Esophagus (tissue), 2 donors: ENCODE data around the gene PKD1. TPM values are rescaled to one million over a fixed set of nuclear protein-coding genes. Genes with fewer than 3 reads are reported as not detected.

Experiments used
- H3K27ac ChIP-seq, 2 donors: one replicate each; pipeline ENCODE4 v1.5.1; 2013; ENCODE audit warnings: low read depth in 2 of 2, mild to moderate bottlenecking in 2 of 2, inconsistent platforms in 1 of 2, low read length in 1 of 2, moderate library complexity in 1 of 2
- H3K27me3 ChIP-seq, 2 donors: one replicate each; pipeline ENCODE4 v1.6.1; 2013; ENCODE audit warnings: low read length in 2 of 2, control low read depth in 1 of 2, mild to moderate bottlenecking in 1 of 2; ENCODE audit not compliant: insufficient read depth in 2 of 2, control insufficient read depth in 1 of 2
- H3K36me3 ChIP-seq, 2 donors: one replicate each; pipeline ENCODE4 v1.6.1; 2013; ENCODE audit warnings: low read length in 1 of 2; ENCODE audit not compliant: control insufficient read depth in 2 of 2, insufficient read depth in 2 of 2
- H3K4me1 ChIP-seq, 2 donors: one replicate each; pipeline ENCODE4 v1.6.1; 2013; ENCODE audit warnings: low read length in 1 of 2; ENCODE audit not compliant: control insufficient read depth in 2 of 2, insufficient read depth in 2 of 2
- H3K4me3 ChIP-seq, 2 donors: one replicate each; pipeline ENCODE4 v1.5.1; 2013; ENCODE audit warnings: low read length in 2 of 2, mild to moderate bottlenecking in 2 of 2, low read depth in 1 of 2, moderate library complexity in 1 of 2
- H3K9me3 ChIP-seq, 2 donors: one replicate each; pipeline ENCODE4 v1.6.1; 2013; ENCODE audit warnings: mild to moderate bottlenecking in 2 of 2, low read depth in 1 of 2, low read length in 1 of 2, moderate library complexity in 1 of 2; ENCODE audit not compliant: control insufficient read depth in 2 of 2, insufficient read depth in 1 of 2
- WGBS, 2 donors: extraction: QIAGEN DNeasy Blood & Tissue Kit; methylation state at CpG; one replicate each; pipeline ENCODE4 v1.1.7; 2013; 5-methylcytosine and 5-hydroxymethylcytosine counted together
- polyA plus RNA-seq, 2 donors: library from polyadenylated mRNA; stranded (reverse); fragments of 200-250 nt; gene quantifications; one replicate each; pipeline ENCODE4 v1.2.3, GENCODE V29; 2013
- donor health status: healthy with polysubstance abuse.
- donor health status: Bipolar disorder and iron deficiency.

The PKD1 gene
- polyA plus RNA-seq, 2 donors, result 40.5 to 78.0 TPM

DNA sequence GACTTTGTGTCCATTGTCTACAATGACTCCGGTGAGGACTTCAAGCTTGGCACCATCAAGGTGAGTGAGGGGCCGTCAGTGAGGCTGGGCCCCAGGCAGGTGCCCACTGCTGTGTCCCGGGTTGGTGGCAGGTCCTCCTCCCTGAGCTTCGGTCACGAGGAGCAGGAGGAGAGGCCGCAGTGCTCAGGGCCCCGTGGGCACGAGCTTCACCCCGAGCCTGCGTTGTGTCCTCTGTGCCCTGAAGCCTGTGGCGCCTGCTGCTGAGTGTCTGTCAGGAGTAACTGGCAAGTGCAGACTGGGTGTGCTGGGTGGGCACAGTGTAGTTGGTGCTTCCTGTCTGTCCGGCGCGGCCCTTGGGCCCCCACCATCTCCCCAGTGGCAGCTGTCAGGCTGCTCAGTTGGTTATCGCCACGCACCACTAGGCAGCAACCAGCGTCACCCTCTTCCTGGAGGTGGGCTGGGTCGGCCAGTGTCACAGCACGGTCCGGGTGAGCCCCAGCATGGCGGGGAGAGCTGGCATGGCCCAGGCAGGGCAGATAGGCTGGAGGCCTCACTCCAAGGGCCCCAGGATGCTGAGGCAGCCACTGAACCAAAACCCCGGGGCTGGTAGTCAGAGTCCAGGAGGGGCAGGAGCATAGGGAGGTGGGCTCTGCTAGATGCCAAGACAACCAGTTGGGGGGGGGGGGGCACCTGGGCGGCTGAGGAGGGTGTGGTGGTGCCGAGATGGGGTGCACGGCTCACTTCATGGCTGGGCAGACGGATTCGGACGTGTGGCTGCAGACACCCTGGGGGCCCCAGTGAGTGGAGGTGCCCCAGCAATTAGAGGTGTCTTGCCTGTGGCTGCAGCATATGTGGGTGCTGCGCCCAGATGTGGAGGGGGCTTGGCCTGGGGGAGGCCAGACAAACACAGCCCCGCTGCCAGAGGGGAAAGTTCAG, 48.6 kb downstream of the PKD1 start:
- WGBS, 2 donors, result 84 to 88% methylated on average over 30 of the region's 30 CpGs
- no peak overlapping the region for H3K4me3 ChIP-seq

DNA sequence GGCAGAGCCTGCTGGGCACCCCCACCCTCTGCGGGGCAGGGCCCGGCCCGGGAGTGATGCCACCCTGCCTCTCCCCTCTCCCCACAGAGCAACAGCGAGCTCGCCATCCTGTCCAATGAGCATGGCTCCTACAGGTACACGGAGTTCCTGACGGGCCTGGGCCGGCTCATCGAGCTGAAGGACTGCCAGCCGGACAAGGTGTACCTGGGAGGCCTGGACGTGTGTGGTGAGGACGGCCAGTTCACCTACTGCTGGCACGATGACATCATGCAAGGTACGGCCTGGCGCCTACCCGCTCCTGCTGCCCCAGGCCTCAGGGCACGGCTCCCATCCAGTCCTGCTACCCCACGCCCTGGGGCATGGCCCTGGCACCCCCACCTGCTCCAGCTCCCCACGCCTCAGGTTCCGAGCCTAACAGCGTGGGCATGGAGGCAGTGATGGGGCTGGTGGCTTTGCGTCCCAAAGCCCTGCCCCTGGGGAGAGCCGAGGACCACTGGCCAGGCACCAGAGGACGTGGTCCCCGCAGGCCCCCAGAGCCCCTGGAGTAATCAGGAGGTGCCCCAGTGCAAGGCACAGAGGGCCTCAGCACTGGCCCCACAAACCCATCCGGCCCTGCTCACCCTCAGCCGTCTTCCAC, 49.5 kb downstream of the PKD1 start:
- H3K27me3 ChIP-seq, result no peaks in the 10 kb centered on the region
- H3K4me1 ChIP-seq, result peaks cover 2 to 44% of the 10 kb centered on the region in 2 donors
- H3K9me3 ChIP-seq, result no peaks in the 10 kb centered on the region
- peaks cover 3 to 77% of the 10 kb centered on the region in 2 donors for H3K36me3 ChIP-seq
- WGBS, 2 donors, result 71 to 76% methylated on average over 27 of the region's 27 CpGs
- no peak overlapping the region for H3K27ac ChIP-seq
- no peak overlapping the region for H3K4me3 ChIP-seq

More for the DNA sequence above, 48.6 kb downstream of the PKD1 start:
- H3K9me3 ChIP-seq, result no peaks in the 10 kb centered on the region
- H3K27ac ChIP-seq, result no peak overlapping the region
- no peaks in the 10 kb centered on the region for H3K27me3 ChIP-seq
- H3K36me3 ChIP-seq, result peaks cover under 1 to 81% of the 10 kb centered on the region in 2 donors
- H3K4me1 ChIP-seq, result peaks cover 9 to 46% of the 10 kb centered on the region in 2 donors

DNA sequence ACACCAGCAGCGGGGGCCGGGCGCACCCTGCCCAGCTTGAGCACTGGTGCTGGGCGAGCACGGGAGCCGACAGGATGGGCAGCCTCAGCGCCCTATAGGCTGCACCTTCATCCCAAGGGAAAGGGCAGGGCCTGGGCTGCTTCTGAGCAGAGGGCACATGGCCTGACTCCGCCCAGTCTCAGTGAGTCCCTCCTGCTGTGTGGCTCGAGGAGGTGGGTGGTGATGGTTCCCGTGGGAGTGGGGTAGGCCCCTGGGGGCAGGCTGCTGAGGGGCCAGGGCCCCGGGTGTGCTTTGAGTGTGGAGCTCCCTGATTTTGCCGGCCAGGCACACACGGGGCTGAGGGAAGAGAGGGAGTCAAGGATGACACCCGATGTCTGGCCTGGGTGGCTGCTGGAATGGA, 50.0 kb downstream of the PKD1 start:
- Histone ChIP-seq H3K4me1 (peaks cover 2 to 41% of the 10 kb centered on the region in 2 donors), H3K4me3 (no peak overlapping the region), H3K27ac (no peak overlapping the region), H3K36me3 (peaks cover 3 to 78% of the 10 kb centered on the region in 2 donors), H3K9me3 (no peaks in the 10 kb centered on the region), H3K27me3 (no peaks in the 10 kb centered on the region)
- WGBS, 2 donors, result 70 to 81% methylated on average over 10 to 14 of the region's 14 CpGs

DNA sequence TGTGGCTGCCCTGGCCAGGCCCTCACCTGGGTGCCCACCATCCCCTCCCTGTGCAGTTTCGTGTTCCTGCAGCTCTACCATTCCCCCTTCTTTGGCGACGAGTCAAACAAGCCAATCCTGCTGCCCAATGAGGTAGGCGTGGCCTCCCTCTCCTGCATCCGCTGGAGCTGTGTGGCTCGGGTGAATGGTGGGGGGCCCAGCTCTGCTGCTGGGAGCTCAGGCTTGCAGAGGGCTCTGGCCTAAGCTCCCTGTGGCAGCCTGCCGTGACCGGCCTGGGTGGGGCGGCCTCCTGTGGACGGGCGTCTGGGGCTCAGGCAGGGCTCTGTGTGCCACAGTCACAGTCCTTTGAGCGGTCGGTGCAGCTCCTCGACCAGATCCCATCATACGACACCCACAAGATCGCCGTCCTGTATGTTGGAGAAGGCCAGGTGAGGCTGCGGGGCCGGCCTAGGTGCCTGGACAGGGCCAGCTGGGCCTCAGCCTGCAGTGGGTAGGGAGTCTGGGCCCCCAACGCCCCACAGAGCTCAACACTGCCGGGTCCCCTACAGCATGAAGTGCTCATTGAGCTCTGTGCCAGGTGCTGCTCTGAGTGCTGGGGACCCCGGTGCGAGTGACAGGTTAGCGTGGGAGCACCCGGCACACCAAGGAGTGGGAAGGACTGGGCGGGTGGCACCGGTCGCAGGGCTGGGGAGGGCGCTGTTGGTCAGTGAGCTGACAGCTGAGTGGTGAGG, 50.6 kb downstream of the PKD1 start:
- Histone ChIP-seq H3K36me3 (peaks cover 3 to 77% of the 10 kb centered on the region in 2 donors), H3K4me3 (no peak overlapping the region), H3K9me3 (no peaks in the 10 kb centered on the region), H3K27me3 (no peaks in the 10 kb centered on the region), H3K4me1 (peaks cover 2 to 36% of the 10 kb centered on the region in 2 donors), H3K27ac (no peak overlapping the region)
- WGBS, 2 donors, result 88 to 89% methylated on average over 26 to 29 of the region's 29 CpGs

DNA sequence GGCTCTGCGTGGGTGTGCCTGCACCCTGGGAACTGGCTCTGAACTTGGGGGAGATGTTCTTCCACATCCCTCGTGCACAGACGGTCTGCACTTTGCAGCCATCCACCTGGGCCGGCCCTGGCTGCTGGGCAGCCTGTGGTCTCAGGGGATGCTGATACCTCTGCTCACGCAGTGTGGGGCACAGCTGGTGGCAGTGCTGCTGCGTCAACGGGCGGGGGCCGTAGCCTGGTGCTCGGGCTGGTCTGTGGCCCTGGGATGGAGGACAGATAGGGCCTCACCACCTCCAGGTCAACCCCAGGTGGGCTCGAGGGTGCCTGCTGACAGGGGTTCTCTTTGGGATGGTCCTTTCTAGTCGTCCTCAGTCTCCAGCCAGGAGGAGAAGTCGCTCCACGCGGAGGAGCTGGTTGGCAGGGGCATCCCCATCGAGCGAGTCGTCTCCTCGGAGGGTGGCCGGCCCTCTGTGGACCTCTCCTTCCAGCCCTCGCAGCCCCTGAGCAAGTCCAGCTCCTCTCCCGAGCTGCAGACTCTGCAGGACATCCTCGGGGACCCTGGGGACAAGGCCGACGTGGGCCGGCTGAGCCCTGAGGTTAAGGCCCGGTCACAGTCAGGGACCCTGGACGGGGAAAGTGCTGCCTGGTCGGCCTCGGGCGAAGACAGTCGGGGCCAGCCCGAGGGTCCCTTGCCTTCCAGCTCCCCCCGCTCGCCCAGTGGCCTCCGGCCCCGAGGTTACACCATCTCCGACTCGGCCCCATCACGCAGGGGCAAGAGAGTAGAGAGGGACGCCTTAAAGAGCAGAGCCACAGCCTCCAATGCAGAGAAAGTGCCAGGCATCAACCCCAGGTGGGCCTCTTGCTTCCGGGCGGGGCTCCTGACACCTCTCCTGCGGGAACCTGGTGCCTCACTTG, 51.6 kb downstream of the PKD1 start:
- H3K4me1 ChIP-seq, result peaks cover 2 to 32% of the 10 kb centered on the region in 2 donors
- H3K27me3 ChIP-seq, result no peaks in the 10 kb centered on the region
- no peak overlapping the region for H3K27ac ChIP-seq
- H3K4me3 ChIP-seq, result no peak overlapping the region
- 91 to 93% methylated on average over 44 of the region's 44 CpGs for WGBS, 2 donors
- H3K9me3 ChIP-seq, result no peaks in the 10 kb centered on the region
- peaks cover 3 to 77% of the 10 kb centered on the region in 2 donors for H3K36me3 ChIP-seq

DNA sequence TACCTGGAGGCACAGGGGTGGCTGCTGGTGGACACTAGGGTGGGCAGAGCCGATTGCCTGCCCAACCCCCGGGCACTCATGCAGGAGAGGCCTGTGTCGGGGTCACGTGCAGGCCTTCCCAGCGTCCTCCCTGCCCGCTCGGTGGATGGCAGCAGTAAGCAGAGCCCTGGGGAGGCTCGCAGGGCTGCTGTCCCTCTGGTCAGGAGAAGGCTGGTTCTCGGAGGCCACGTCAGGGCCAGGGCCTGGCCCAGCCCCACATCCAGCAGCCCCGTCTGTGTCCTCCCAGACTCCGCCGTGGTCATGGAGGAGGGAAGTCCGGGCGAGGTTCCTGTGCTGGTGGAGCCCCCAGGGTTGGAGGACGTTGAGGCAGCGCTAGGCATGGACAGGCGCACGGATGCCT, 52.3 kb downstream of the PKD1 start:
- peaks cover 2 to 27% of the 10 kb centered on the region in 2 donors for H3K4me1 ChIP-seq
- no peaks in the 10 kb centered on the region for H3K27me3 ChIP-seq
- peaks cover 3 to 80% of the 10 kb centered on the region in 2 donors for H3K36me3 ChIP-seq
- 77 to 78% methylated on average over 19 of the region's 19 CpGs for WGBS, 2 donors
- no peaks in the 10 kb centered on the region for H3K9me3 ChIP-seq
- H3K4me3 ChIP-seq, result no peak overlapping the region
- H3K27ac ChIP-seq, result peak overlapping the region in 1 of 2 donors; percentile 9

DNA sequence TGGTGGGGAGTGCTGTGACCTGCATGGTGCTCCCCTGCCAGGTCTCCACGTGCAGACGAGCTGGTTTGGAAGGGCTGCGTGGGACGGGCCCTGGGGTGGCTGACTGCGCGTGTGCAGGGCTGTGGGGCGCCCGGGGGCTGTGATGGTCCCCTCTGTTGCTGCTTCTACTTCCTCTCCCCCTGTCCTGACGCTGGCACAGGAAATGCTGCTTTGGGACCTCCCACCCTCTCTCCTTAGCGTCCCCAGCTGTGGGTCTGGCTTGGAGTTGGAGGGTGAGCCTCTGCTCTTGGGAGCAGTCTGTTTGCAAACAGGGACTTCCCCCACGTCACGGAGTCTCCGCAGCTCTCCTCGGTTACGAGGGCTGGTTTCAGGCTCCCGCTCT, 52.7 kb downstream of the PKD1 start:
- 59 to 83% methylated on average over 16 of the region's 16 CpGs for WGBS, 2 donors
- Histone ChIP-seq H3K36me3 (peaks cover 3 to 78% of the 10 kb centered on the region in 2 donors), H3K27ac (peak overlapping the region in 1 of 2 donors; percentile 9), H3K27me3 (no peaks in the 10 kb centered on the region), H3K4me1 (peaks cover 2 to 24% of the 10 kb centered on the region in 2 donors), H3K4me3 (no peak overlapping the region), H3K9me3 (no peaks in the 10 kb centered on the region)

DNA sequence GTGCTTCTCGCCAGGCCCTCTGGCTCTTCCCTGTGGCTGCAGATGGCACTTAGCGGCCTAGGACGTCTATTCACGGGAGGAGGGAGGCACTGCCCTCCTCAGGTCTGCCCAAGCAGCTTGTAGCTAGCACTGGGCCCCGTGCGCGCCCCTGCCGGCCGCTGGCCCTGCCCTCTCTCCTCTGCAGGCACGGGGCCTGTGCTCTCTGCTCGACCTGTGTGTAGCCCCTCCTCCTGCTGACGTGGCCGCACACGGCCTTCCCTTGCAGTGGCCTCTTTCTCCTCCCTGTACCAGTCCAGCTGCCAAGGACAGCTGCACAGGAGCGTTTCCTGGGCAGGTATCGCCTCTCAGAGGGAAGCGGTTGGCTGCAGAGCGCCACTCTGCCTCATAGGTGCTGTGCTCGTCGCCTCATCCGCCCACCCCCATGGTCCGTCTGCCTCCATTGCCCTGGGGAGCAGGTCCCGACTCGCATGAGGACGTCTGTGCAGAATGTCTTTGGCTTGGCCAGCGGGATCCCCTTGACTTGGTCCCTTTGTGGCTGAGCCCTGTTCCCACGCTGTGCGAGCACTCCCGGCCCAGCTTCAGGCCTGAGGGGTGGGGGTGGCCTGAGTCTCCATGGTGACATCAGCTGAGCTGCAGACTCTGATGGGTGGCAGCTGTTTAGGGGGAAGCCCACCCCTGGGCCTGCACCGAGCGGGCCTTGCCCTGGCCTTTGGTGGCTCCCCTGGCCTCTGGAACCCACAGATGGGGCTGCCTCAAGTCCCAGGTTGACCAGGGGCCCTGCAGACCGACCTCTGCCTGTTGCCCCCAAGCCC, 53.3 kb downstream of the PKD1 start:
- peak overlapping the region in 1 of 2 donors; percentile 62 for H3K27ac ChIP-seq
- no peaks in the 10 kb centered on the region for H3K9me3 ChIP-seq
- WGBS, 2 donors, result 47 to 49% methylated on average over 32 of the region's 32 CpGs
- H3K36me3 ChIP-seq, result peaks cover 3 to 76% of the 10 kb centered on the region in 2 donors
- H3K27me3 ChIP-seq, result no peaks in the 10 kb centered on the region
- H3K4me1 ChIP-seq, result peaks cover 0 to 18% of the 10 kb centered on the region in 2 donors
- H3K4me3 ChIP-seq, result no peak overlapping the region
